Breast epithelium (tissue), 3 donors: Measurements from ENCODE around the gene TMEM74B.

Source experiments
- POLR2AphosphoS5 ChIP-seq, 3 donors: sonication (generic); formaldehyde crosslinking; IDR thresholded peaks; one replicate each; pipeline ENCODE4 v1.6.1; 2017; ENCODE audit warnings: antibody characterized with exemption in 3 of 3
- TF ChIP-seq, protein P1 (sequence below), 3 donors: fragments of 450-650 bp; IDR thresholded peaks; one replicate each; pipeline ENCODE4 v1.5.1; 2016 to 2017; ENCODE audit warnings: antibody characterized with exemption in 3 of 3, mild to moderate bottlenecking in 3 of 3, moderate library complexity in 3 of 3

DNA sequence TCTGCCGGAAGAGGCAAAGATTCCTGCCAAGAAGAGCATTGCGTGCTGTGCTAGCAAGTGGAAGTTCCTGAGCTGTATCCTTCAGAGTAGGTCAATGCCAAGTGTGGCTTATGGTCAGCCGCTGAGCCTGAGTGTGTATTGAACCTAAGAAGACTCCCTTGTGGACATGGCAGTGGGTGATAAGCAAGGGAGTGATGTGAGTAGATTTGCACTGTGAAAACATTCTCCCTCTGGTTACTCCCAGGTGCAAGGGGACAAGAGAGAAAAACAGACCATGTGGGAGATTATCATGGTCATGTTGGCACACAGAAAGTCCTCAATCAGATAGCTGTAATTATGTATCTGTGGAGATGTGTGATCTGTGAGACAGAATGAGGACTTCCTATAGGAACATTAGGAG lies 6.1 kb upstream of the TMEM74B start:
- TF ChIP-seq, protein P1, sequence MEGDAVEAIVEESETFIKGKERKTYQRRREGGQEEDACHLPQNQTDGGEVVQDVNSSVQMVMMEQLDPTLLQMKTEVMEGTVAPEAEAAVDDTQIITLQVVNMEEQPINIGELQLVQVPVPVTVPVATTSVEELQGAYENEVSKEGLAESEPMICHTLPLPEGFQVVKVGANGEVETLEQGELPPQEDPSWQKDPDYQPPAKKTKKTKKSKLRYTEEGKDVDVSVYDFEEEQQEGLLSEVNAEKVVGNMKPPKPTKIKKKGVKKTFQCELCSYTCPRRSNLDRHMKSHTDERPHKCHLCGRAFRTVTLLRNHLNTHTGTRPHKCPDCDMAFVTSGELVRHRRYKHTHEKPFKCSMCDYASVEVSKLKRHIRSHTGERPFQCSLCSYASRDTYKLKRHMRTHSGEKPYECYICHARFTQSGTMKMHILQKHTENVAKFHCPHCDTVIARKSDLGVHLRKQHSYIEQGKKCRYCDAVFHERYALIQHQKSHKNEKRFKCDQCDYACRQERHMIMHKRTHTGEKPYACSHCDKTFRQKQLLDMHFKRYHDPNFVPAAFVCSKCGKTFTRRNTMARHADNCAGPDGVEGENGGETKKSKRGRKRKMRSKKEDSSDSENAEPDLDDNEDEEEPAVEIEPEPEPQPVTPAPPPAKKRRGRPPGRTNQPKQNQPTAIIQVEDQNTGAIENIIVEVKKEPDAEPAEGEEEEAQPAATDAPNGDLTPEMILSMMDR (IDR thresholded peaks at IDR 0.05): no peak
- TF ChIP-seq POLR2AphosphoS5 (IDR thresholded peaks at IDR 0.05): no peak
